Activated naive CD4-positive, alpha-beta T cell treated with anti-CD3 and anti-CD28 coated beads, Interleukin-2, amount 50 U/mL, for 72 hours (primary cell): Measurements from ENCODE around the gene SMPD3. TPM values are rescaled to one million over a fixed set of nuclear protein-coding genes. Genes with fewer than 3 reads are reported as not detected.

Experiments used
- ATAC-seq, 2 donors: fragments of 150-1000 bp; cut with Tn5 transposase; 2 replicates each; pipeline ENCODE4 v1.10.0; 2021; ENCODE audit warnings: mild to moderate bottlenecking in 2 of 2, moderate library complexity in 2 of 2
- DNase-seq, 2 donors: peaks; one replicate each; pipeline ENCODE4 v3.0.0; 2021 to 2022; ENCODE audit warnings: low spot score in 2 of 2
- H3K27ac Mint-ChIP-seq, 2 donors: one replicate each; pipeline ENCODE4 v1.8.0; 2022; ENCODE audit warnings: mild to moderate bottlenecking in 2 of 2, mixed read lengths in 2 of 2
- H3K36me3 Mint-ChIP-seq, 2 donors: one replicate each; pipeline ENCODE4 v1.8.0; 2022; ENCODE audit warnings: mixed read lengths in 2 of 2
- H3K9me3 Mint-ChIP-seq, 2 donors: one replicate each; pipeline ENCODE4 v1.8.0; 2022; ENCODE audit warnings: mixed read lengths in 2 of 2
- total RNA-seq, 2 donors: library from RNA; stranded (reverse); gene quantifications; one replicate each; pipeline ENCODE4 v1.2.3, GENCODE V29; 2022

SMPD3 gene
- total RNA-seq, 2 donors from 2014 or later: 0.12 to 1.0 TPM

- Mint-ChIP-seq H3K36me3 (peaks cover 13 to 15% of the 10 kb centered on the region in 2 donors), H3K9me3 (no peaks in the 10 kb centered on the region), H3K27ac (no peak overlapping the region)
- DNase-seq (no peak), ATAC-seq (no peak)
Measured at GRCh38 chr16:68349838-68350410, 98.4 kb downstream of the SMPD3 start.

- H3K9me3 Mint-ChIP-seq: no peaks in the 10 kb centered on the region
- no peak for DNase-seq
- no peak overlapping the region for H3K27ac Mint-ChIP-seq
- no peak for ATAC-seq
- H3K36me3 Mint-ChIP-seq: peaks cover 5 to 7% of the 10 kb centered on the region in 2 donors
Measured at GRCh38 chr16:68348639-68349445, 99.5 kb downstream of the SMPD3 start.

GRCh38 chr16:68347605-68348004, 100.7 kb downstream of the SMPD3 start:
- Mint-ChIP-seq H3K36me3 (peaks cover 5 to 7% of the 10 kb centered on the region in 2 donors), H3K9me3 (no peaks in the 10 kb centered on the region), H3K27ac (no peak overlapping the region)
- ATAC-seq: no peak
- no peak for DNase-seq

- no peaks in the 10 kb centered on the region for H3K9me3 Mint-ChIP-seq
- ATAC-seq (no peak), DNase-seq (no peak)
- H3K36me3 Mint-ChIP-seq: peaks cover 5 to 7% of the 10 kb centered on the region in 2 donors
- peak overlapping the region; percentile 9 to 69 for H3K27ac Mint-ChIP-seq
Measured at GRCh38 chr16:68346892-68347480, 101.3 kb downstream of the SMPD3 start.

- no peaks in the 10 kb centered on the region for H3K9me3 Mint-ChIP-seq
- H3K27ac Mint-ChIP-seq: peak overlapping the region in 1 of 2 donors; percentile 9
- DNase-seq (no peak), ATAC-seq (no peak)
- H3K36me3 Mint-ChIP-seq: peaks cover 5 to 7% of the 10 kb centered on the region in 2 donors
Measured at GRCh38 chr16:68345958-68346635, 102.2 kb downstream of the SMPD3 start.

- H3K36me3 Mint-ChIP-seq: peaks cover 10 to 13% of the 10 kb centered on the region in 2 donors
- no peak for DNase-seq
- peak in 1 of 2 donors; percentile 41 for ATAC-seq
- H3K27ac Mint-ChIP-seq: no peak overlapping the region
- H3K9me3 Mint-ChIP-seq: no peaks in the 10 kb centered on the region
Measured at GRCh38 chr16:68345351-68345810, 102.9 kb downstream of the SMPD3 start.

GRCh38 chr16:68344252-68344651, 104.1 kb downstream of the SMPD3 start:
- Mint-ChIP-seq H3K36me3 (peaks cover 14 to 19% of the 10 kb centered on the region in 2 donors), H3K9me3 (no peaks in the 10 kb centered on the region), H3K27ac (peak overlapping the region in 1 of 2 donors; percentile 79)
- no peak for ATAC-seq
- DNase-seq: no peak

- Mint-ChIP-seq H3K36me3 (peaks cover 11 to 18% of the 10 kb centered on the region in 2 donors), H3K9me3 (no peaks in the 10 kb centered on the region), H3K27ac (no peak overlapping the region)
- ATAC-seq: no peak
- no peak for DNase-seq
Measured at GRCh38 chr16:68343137-68343536, 105.2 kb downstream of the SMPD3 start.

- H3K27ac Mint-ChIP-seq: no peak overlapping the region
- ATAC-seq: no peak
- no peaks in the 10 kb centered on the region for H3K9me3 Mint-ChIP-seq
- DNase-seq: no peak
- H3K36me3 Mint-ChIP-seq: peaks cover 16 to 18% of the 10 kb centered on the region in 2 donors
Measured at GRCh38 chr16:68342620-68343019, 105.7 kb downstream of the SMPD3 start.

GRCh38 chr16:68339214-68339613, 109.1 kb downstream of the SMPD3 start:
- Mint-ChIP-seq H3K27ac (no peak overlapping the region), H3K9me3 (no peaks in the 10 kb centered on the region), H3K36me3 (peaks cover 22 to 23% of the 10 kb centered on the region in 2 donors)
- ATAC-seq (no peak), DNase-seq (no peak)

- H3K36me3 Mint-ChIP-seq: peaks cover 22 to 23% of the 10 kb centered on the region in 2 donors
- H3K9me3 Mint-ChIP-seq: no peaks in the 10 kb centered on the region
- ATAC-seq: no peak
- H3K27ac Mint-ChIP-seq: no peak overlapping the region
- no peak for DNase-seq
Measured at GRCh38 chr16:68338326-68339119, 109.8 kb downstream of the SMPD3 start.

- H3K36me3 Mint-ChIP-seq: peaks cover 14 to 22% of the 10 kb centered on the region in 2 donors
- DNase-seq (no peak), ATAC-seq (no peak)
- H3K9me3 Mint-ChIP-seq: no peaks in the 10 kb centered on the region
- H3K27ac Mint-ChIP-seq: no peak overlapping the region
Measured at GRCh38 chr16:68335175-68335574, 113.1 kb downstream of the SMPD3 start.

- no peak for DNase-seq
- no peak for ATAC-seq
- Mint-ChIP-seq H3K36me3 (peaks cover 6 to 17% of the 10 kb centered on the region in 2 donors), H3K9me3 (no peaks in the 10 kb centered on the region), H3K27ac (peak overlapping the region; percentile 5 to 65)
Measured at GRCh38 chr16:68332411-68333121, 115.7 kb downstream of the SMPD3 start.

GRCh38 chr16:68331879-68332410, 116.4 kb downstream of the SMPD3 start:
- H3K36me3 Mint-ChIP-seq: peaks cover 0 to 17% of the 10 kb centered on the region in 2 donors
- ATAC-seq (no peak), DNase-seq (no peak)
- peak overlapping the region; percentile 34 to 65 for H3K27ac Mint-ChIP-seq
- H3K9me3 Mint-ChIP-seq: no peaks in the 10 kb centered on the region

- H3K36me3 Mint-ChIP-seq: peaks cover 0 to 13% of the 10 kb centered on the region in 2 donors
- H3K9me3 Mint-ChIP-seq: no peaks in the 10 kb centered on the region
- no peak overlapping the region for H3K27ac Mint-ChIP-seq
- ATAC-seq: no peak
- no peak for DNase-seq
Measured at GRCh38 chr16:68328860-68329390, 119.4 kb downstream of the SMPD3 start.
